Keratinocyte (primary cell): ENCODE measurements around the gene ATAD3A.

Experiments used
- CTCF ChIP-seq, 3 experiments: IDR thresholded peaks in 1 of 3; conservative IDR thresholded peaks in 1 of 3; optimal IDR thresholded peaks in 1 of 3; 2 replicates in 2 of 3; 3 replicates in 1 of 3; pipeline versions ENCODE3 to v1.5.1; 2011; ENCODE audit warnings: low read length in 3 of 3, mild to moderate bottlenecking in 3 of 3, moderate library complexity in 2 of 3, control low read depth in 1 of 3, inconsistent platforms in 1 of 3; ENCODE audit not compliant: insufficient read depth in 2 of 3; ENCODE audit errors: extremely low read depth in 1 of 3
- EZH2 ChIP-seq: IDR thresholded peaks from one replicate; pipeline ENCODE4 v1.6.1; 2012; ENCODE audit warnings: inconsistent platforms, mild to moderate bottlenecking, low read length, moderate library complexity

- TF ChIP-seq CTCF (optimal IDR thresholded peaks at IDR 0.05 in 1 of 3, IDR thresholded peaks at IDR 0.05 in 1 of 3, conservative IDR thresholded peaks at IDR 0.05 in 1 of 3; ENCODE audit: extremely low read depth in 1 of 3, insufficient read depth in 2 of 3, low read length in 3 of 3), result no peak
- no peak for TF ChIP-seq EZH2
Measured at GRCh38 chr1:1583347-1584010, 71.5 kb downstream of the ATAD3A start.
